PC-9 (cell line): ENCODE data around the gene XRCC6.

ENCODE experiments used
- EZH2 ChIP-seq: fragments of 200-600 bp; sonication (generic); IDR thresholded peaks from 2 replicates; pipeline ENCODE4 v1.8.0; 2017; ENCODE audit warnings: antibody characterized with exemption, low read depth
- TF ChIP-seq, protein P1 (sequence below): fragments of 200-600 bp; sonication (generic); conservative IDR thresholded peaks from 2 replicates; pipeline ENCODE4 v1.6.1; 2017; ENCODE audit warnings: mixed run types, antibody characterized with exemption, mild to moderate bottlenecking, moderate library complexity

DNA sequence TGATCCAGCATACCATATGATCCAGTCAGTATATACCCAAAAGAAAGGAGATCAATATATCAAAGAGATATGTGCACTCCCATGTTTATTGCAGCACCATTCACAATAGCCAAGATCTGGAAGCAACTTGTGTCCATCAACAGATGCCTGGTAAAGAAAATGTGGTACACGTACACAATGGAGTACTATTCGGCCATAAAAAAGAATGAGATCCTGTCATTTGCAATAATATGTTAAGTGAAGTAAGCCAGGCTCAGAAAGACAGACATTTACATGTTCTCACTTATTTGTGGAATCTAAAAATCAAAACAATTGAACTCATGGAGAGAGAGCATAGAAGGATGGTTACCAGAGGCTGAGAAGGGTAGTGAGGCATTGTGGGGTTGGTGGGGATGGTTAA lies 40.6 kb downstream of the XRCC6 start:
- TF ChIP-seq, protein P1, sequence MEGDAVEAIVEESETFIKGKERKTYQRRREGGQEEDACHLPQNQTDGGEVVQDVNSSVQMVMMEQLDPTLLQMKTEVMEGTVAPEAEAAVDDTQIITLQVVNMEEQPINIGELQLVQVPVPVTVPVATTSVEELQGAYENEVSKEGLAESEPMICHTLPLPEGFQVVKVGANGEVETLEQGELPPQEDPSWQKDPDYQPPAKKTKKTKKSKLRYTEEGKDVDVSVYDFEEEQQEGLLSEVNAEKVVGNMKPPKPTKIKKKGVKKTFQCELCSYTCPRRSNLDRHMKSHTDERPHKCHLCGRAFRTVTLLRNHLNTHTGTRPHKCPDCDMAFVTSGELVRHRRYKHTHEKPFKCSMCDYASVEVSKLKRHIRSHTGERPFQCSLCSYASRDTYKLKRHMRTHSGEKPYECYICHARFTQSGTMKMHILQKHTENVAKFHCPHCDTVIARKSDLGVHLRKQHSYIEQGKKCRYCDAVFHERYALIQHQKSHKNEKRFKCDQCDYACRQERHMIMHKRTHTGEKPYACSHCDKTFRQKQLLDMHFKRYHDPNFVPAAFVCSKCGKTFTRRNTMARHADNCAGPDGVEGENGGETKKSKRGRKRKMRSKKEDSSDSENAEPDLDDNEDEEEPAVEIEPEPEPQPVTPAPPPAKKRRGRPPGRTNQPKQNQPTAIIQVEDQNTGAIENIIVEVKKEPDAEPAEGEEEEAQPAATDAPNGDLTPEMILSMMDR: no peak
- TF ChIP-seq EZH2: no peak
